Loucy (cell line): Measurements from ENCODE around the gene SMAD5.

ENCODE experiments used
- EZH2phosphoT487 ChIP-seq: fragments of 200-600 bp; IDR thresholded peaks from 2 replicates; pipeline ENCODE4 v1.6.1; 2018; ENCODE audit warnings: antibody characterized with exemption, mild to moderate bottlenecking, moderate library complexity, borderline replicate concordance
- TF ChIP-seq, protein P1 (sequence below): fragments of 200-600 bp; sonication (generic); conservative IDR thresholded peaks from 2 replicates; pipeline ENCODE4 v1.5.1; 2014; ENCODE audit warnings: mild to moderate bottlenecking, antibody characterized with exemption, low read length

DNA sequence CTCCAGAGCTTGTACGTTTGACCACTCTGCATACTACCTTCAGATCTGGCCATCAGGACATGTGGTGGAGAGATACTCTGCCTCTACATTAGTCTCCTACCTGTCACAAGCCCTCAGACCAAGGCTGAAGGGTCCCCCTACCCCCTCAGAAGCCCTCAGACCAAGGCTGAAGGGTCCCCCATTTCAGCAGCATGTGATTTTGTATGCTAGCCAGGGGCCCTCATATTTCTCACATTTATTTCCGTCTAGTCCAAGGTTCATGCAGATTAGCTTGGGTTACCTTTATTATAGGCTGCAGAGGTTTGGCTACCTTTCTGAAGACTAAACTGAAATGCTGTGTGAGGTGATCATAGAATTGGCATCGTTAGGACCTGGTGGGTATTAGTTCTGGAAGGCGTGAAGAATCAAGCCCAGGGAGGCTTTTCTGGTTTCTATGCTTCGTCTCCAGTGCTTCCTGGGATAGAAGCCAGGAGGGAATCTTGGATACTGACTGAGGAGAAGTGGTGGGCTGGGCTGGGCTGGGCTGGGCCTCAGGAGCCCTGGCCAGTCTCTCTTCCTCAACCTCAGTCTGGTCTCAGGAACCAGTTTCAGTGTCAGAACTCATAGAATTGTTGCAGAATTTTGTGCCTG lies 57.6 kb downstream of the SMAD5 start:
- TF ChIP-seq, protein P1, sequence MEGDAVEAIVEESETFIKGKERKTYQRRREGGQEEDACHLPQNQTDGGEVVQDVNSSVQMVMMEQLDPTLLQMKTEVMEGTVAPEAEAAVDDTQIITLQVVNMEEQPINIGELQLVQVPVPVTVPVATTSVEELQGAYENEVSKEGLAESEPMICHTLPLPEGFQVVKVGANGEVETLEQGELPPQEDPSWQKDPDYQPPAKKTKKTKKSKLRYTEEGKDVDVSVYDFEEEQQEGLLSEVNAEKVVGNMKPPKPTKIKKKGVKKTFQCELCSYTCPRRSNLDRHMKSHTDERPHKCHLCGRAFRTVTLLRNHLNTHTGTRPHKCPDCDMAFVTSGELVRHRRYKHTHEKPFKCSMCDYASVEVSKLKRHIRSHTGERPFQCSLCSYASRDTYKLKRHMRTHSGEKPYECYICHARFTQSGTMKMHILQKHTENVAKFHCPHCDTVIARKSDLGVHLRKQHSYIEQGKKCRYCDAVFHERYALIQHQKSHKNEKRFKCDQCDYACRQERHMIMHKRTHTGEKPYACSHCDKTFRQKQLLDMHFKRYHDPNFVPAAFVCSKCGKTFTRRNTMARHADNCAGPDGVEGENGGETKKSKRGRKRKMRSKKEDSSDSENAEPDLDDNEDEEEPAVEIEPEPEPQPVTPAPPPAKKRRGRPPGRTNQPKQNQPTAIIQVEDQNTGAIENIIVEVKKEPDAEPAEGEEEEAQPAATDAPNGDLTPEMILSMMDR: no peak
- TF ChIP-seq EZH2phosphoT487: no peak
